GM12874 (cell line): ENCODE results near the gene CYTH2.

Source experiments
- TF ChIP-seq, protein P1 (sequence below): IDR thresholded peaks from 2 replicates; pipeline ENCODE4 v1.5.1; 2011; ENCODE audit warnings: low read depth, mild to moderate bottlenecking, control low read depth, low read length, moderate library complexity; ENCODE audit not compliant: insufficient read depth

CYTH2 gene, protein sequence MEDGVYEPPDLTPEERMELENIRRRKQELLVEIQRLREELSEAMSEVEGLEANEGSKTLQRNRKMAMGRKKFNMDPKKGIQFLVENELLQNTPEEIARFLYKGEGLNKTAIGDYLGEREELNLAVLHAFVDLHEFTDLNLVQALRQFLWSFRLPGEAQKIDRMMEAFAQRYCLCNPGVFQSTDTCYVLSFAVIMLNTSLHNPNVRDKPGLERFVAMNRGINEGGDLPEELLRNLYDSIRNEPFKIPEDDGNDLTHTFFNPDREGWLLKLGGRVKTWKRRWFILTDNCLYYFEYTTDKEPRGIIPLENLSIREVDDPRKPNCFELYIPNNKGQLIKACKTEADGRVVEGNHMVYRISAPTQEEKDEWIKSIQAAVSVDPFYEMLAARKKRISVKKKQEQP

DNA sequence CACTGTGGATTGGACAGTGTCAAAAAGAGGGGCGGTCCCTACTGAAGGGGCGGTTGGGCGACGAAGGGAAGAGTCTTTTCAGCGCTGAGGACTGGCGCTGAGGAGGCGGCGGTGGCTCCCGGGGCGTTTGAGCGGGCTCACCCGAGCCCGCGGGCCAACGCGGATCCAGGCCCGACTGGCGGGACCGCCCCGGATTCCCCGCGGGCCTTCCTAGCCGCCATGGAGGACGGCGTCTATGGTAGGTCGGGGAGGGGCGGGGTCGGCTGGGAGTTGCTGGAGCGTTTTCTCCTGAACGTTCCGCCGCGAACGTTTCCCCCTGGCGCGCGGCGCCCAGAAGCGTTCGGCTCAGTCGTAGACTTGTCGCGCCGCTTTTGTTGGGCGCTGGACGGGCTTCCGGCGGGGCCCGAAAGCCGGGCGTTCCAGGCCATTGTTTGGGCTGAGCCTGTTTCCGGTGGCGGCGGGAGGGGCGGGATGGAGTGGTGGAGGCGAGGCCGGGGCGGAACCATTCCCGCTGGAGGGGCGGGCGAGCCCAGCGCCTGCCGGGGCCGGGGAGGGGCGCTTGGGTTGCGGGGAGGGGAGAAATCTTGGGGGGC, at the start of gene CYTH2:
TSS of gene CYTH2 (plus strand) at position 81 of the 593 bp plus-strand sequence. CDS start at position 220, 139 bp downstream.
- TF ChIP-seq, protein P1, sequence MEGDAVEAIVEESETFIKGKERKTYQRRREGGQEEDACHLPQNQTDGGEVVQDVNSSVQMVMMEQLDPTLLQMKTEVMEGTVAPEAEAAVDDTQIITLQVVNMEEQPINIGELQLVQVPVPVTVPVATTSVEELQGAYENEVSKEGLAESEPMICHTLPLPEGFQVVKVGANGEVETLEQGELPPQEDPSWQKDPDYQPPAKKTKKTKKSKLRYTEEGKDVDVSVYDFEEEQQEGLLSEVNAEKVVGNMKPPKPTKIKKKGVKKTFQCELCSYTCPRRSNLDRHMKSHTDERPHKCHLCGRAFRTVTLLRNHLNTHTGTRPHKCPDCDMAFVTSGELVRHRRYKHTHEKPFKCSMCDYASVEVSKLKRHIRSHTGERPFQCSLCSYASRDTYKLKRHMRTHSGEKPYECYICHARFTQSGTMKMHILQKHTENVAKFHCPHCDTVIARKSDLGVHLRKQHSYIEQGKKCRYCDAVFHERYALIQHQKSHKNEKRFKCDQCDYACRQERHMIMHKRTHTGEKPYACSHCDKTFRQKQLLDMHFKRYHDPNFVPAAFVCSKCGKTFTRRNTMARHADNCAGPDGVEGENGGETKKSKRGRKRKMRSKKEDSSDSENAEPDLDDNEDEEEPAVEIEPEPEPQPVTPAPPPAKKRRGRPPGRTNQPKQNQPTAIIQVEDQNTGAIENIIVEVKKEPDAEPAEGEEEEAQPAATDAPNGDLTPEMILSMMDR: no peak

DNA sequence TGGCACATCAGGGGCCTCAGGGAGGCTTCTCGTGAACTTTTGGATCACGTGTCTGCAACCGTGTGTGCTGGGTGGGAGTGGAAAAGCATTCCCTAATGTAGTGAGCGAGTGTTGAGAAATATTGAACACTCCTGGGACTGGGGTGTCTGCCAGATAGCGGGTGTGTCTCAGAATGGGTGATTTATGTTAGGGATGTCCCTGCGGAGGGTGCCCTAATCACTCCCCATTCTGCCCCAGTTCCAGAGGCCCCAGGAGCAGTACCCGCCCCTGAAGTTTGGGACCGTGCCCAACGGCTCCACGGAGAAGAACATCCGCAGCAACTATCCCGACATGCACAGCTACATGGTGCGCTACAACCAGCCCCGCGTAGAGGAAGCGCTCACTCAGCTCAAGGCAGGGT, 47.6 kb upstream of the CYTH2 start:
- TF ChIP-seq, protein P1: no peak

DNA sequence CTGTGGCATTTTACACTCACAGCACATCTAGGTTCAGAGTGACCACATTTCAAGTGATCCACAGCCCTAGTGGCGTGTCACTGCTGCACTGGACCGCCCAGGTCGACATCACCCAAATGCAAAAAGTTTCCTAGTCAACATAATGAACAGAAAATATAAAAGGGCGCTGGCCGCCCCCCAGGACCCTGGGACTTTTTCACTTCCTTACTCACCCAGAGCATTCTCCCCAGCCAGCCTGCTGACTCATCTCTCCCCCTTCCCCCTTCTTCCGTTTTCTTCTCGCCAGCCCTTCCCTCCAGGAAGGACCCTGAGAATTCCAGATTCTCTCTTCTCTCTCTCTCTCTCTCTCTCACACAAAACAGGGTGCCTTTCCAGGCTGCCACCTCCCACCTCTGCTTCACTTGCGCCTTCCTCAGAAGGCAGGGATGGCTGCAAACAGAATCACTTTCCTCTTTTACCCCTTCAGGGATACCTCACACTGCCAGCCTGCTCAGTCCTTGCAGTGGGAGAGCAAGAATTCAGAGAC, 44.4 kb upstream of the CYTH2 start:
- TF ChIP-seq, protein P1: no peak

DNA sequence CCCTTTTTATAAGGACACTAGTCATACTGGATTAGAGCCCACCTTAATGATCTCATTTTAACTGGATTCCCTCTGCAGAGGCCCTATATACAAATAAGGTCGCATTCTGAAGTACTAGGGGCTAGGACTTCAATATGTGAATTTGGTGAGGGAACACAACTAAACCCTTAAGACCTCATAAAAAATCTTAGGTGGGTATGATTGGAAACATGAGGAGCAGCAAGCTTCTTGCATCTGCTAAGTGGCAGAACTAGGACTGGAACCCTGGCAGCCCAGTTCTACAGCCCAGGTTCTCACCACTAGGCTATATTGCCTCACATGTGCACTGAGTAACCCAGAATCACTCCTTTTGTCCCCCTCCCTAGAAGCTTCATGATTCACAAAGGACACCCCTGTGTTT, 40.5 kb upstream of the CYTH2 start:
- TF ChIP-seq, protein P1: no peak

DNA sequence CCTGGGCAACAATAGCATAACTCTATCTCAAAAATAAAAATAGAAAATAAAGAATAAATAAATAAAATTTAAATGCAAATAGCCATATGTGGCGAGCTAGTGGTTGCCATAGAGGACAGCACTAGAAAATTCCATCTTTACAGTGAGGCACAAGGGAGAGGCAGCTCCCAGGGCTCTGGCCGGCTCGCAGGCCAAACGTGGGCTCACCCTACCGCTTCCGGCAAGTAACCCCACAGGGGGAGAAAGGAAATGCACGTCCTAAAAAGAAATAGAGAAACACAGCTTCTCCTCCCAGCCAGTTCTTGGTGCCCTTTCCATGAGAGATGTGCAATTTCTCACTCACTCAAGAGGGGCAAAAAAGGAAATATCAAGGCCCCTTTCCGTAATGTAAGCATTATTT, 35.8 kb upstream of the CYTH2 start:
- TF ChIP-seq, protein P1: no peak

DNA sequence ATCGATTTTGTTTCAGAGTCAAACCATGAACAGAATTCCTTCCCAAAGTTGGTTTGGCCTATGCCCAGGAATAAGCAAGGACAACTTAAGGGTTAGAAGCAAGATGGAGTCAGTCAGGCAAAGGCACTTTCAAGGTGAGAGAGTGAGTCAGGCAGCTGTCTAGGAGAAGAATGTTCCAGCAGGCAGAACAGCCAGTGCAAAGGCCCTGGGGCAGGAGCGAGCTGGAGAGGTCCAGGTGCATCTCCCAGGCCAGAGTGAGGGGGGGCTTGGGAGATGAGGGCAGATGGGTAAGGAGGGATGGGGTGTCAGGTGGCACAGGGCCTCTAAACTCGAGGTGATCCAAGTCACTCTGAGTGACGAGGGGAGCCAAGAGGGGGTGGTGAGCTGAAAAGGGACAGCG, 32.6 kb upstream of the CYTH2 start:
- TF ChIP-seq, protein P1: no peak

DNA sequence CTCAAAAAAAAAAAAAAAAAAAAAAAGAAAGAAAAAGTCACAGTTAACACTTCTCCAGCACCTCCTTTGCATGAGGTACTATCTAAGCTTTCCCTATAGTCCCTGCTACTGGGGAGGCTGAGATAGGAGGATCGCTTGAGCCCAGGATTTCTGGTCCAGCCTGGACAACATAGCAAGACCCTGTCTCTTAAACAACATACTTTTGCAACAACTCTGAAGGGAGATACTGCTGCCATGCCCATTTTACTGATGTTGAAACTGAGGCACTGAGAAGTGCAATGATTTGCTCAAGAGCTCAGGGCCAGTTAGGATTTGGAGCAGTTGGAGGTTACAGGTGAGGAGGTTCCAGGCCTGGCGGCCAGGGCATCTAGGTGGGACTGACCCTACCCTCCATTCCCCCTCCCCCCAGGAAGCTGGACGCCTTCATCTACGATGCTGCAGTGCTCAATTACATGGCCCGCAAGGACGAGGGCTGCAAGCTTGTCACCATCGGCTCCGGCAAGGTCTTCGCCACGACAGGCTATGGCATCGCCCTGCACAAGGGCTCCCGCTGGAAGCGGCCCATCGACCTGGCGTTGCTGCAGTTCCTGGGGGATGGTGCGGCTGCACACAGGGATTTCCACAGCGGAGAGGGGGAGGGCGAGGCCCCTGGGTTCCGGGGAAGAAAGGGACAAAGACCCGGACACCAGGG, 27.7 kb upstream of the CYTH2 start:
- TF ChIP-seq, protein P1: no peak
